ENCODE results near the gene ANKRD12.

The ANKRD12 gene

GRCh38 chr18:9293948-9294347 is 157.4 kb downstream of the ANKRD12 start:
- TF ChIP-seq CTCF (IDR thresholded peaks at IDR 0.05), result no peak

DNA sequence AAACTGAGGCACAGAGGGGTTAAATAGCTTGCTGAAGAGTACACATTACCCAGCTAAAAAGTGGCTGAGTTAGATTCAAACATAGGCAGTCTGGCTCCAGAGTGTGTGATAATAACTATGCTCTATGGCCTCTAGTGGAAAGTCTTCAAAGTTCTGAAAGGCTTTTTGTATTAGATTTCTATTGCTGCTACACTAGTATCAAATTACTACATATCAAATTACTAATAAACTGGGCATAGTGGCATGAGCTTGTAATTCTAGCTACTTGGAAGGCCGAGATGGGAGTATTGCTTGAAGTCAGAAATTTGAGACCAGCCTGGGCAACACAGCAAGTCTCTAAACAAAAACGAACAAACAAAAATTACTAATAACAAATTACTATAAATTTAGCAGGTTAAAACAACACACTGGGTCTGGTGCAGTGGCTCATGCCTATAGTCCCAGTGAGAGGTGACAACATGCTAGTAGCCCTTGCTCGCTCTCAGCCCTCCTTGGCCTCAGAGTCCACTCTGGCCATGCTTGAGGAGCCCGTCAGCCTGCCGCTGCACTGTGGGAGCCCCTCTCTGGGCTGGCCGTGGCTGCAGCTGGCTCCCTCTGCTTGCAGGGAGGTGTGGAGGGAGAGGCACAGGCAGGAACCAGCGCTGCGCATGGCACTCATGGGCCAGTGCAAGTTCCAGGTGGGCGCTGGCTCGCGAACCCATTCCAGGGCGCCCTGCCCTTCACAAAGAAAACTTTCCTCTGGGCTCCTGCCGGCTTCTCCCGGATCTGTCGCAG is 159.8 kb downstream of the ANKRD12 start:
- TF ChIP-seq CTCF (IDR thresholded peaks at IDR 0.05), result no peak

DNA sequence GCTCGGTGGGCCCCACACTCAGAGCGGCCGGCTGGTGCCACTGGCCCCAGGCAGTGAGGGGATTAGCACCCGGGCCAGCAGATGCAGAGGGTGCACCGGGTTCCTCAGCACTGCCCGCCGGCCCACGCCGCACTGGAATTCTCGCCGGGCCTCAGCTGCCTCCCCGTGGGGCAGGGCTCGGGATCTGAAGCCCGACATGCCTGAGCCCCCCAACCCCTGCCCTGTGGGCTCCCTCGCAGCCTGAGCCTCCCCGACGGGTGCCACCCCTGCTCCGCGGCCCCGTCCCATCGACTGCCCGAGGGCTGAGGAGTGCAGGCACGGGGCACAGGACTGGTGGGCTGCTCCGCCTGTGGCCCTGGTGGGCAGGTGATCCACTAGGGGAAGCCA is 160.4 kb downstream of the ANKRD12 start:
- no peak for TF ChIP-seq CTCF (IDR thresholded peaks at IDR 0.05)

GRCh38 chr18:9304388-9305070 is 167.9 kb downstream of the ANKRD12 start:
- TF ChIP-seq CTCF (IDR thresholded peaks at IDR 0.05), result no peak

GRCh38 chr18:9319333-9319732 is 182.8 kb downstream of the ANKRD12 start:
- no peak for TF ChIP-seq CTCF (IDR thresholded peaks at IDR 0.05)

- TF ChIP-seq CTCF (IDR thresholded peaks at IDR 0.05), result no peak
Observed at GRCh38 chr18:9321017-9321452, 184.5 kb downstream of the ANKRD12 start.

DNA sequence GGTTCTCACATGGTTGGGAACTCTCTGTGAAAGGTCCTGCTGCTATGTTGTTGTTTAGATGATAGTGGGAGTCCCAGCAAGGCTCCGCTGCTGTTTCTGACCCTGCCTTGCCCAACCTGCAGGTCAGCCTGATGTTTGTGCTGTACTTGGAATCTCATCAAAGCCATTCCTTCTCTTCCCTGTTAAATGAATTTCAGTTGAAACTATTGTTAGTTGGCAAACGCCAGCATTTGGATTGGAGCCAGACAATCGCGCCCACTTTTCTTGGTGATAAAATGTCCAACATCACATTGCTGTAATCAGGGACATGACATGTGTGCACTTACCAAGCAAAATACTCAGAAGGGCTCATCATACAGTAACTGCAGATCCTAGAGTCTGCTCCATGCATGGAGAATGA is 185.2 kb downstream of the ANKRD12 start:
- TF ChIP-seq CTCF (IDR thresholded peaks at IDR 0.05), result no peak

Measured in LNCAP (cell line).